Measurements from ENCODE around the gene FGFR3. TPM values are rescaled to one million over a fixed set of nuclear protein-coding genes. Genes with fewer than 3 reads are reported as not detected.

FGFR3 gene
- total RNA-seq, 4 donors from 2014 or later, result 1.3 to 3.5 (median 2.6) TPM

DNA sequence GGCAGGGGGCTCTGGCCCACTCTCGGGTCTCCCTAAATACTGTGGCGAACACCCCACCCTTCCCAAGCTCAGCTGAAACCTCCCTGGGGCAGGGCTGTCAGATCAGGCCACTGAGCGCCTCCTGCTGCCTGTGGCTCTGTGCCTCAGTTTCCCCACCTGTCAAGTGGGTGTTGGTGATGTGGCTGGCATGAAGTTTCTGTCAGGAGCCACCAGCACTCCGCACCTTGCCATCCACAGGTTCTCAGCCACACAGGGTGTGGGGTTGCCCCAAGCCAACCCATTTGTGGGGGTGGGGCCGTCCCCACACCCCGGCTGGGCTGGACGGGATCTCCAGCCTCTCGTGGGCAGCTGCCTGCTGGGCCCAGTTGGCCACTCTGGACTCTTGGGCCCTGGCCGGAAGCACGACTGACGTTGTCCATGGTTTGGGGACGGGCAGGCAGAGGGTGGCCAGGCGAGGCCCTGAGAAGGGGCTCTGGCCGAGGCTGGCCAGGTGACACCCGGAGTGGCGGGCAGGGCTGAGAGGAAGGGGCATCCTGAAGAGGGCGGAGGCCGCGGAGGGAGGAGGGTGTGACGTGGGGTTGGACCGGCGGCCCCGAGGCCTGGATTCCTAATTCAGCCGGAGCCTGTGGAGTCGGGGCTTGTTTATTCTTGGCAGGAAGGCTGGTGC, 5.5 kb upstream of the FGFR3 start:
- ATAC-seq (ENCODE audit: low FRiP score), result no peak
- TF ChIP-seq CTCF (IDR thresholded peaks at IDR 0.05), result no peak
- no peak for DNase-seq (ENCODE audit: low spot score)

DNA sequence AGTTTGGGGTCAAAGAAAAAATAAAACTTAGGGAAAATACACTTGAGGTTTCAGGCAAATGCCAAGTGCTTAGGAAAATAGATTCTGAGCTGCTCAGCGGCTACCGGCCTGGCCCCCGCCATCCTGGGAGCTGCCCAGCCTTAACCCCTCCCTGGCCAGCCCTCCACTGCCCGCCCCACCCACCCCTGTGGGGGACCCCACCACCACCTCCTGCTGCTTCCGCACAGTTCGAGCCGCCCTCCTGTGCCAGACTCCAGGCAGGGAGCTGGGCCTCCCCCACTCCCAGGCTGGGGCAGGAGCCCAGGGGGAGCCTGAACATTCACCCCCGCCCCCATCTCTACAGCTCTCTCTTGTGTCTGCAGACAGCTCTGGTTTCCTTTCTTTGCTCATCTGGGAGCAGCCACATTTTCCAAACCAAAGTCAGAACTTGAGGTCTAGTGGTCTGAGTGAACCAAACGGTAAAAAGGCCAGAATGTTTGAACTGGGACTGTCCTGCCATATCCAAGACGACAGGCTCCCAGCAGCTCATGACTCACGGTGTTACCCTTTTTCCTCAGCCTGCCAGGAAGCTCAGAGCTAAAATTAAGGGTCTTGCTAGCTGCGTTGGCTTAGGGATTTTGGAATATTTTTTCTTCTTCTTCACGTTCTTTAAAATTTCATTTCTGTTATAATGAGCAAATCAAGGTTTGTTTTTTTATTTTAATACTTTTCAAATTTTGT, 4.7 kb upstream of the FGFR3 start:
- DNase-seq (ENCODE audit: low spot score), result no peak
- no peak for TF ChIP-seq CTCF (IDR thresholded peaks at IDR 0.05)
- ATAC-seq (ENCODE audit: low FRiP score), result no peak

DNA sequence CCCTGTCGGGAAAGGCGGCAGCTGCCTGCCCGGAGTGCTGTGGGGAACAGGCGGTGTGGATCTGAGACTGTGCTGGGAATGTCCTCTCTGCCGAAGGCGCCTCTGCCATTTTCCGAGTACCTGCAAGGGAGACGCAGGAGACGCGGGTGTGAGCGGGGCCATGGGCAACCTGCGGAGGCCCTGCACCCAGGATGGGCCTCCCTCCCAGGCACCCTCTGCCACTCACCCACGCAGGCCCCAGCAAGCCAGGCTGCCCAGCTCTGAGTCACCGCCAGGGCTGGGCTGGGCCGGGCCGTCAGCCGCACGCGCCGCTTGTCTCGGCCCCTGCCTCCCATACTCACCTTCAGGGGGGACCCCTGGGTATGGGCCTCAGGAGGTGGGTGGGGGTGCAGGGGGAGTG, 3.5 kb upstream of the FGFR3 start:
- no peak for ATAC-seq (ENCODE audit: low FRiP score)
- DNase-seq (ENCODE audit: low spot score), result no peak
- no peak for TF ChIP-seq CTCF (IDR thresholded peaks at IDR 0.05)

GRCh38 chr4:1790005-1790404, 3.1 kb upstream of the FGFR3 start:
- ATAC-seq (ENCODE audit: low FRiP score) (no peak), DNase-seq (ENCODE audit: low spot score) (no peak)
- TF ChIP-seq CTCF (IDR thresholded peaks at IDR 0.05), result no peak

DNA sequence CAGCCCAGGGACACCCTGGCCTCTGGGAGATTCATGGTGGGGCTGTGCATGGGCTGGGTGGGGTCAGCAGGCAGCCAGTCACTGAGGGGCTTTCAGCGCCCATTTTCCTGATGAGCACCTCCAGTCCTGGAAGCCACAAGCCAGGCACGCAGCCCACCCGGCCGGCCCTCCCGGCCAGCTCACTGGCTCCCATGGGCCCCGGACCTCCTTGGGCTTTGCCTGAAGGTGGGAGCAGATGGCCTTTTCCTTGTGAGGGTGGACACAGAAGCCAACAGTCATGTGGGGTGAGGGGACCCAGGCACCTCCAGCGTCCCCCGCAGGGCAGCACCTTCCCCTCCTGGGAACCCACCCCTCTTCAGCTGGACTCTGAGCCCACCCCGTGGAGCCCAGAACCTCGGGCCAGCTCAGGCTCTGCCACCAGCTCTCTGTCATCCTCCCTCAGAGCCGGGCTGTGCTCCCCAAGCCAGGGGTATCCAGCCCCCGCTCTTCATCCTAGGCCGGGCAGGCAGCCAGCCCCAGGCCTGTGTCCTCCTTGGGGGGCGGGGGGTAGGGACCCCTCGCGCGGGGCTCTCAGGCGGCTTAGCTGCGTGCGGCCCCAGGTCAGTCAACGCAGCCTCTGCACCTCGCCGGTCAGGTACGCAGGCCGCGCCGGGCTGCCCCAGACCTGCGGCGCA, 798 bp upstream of the FGFR3 start:
- no peak for DNase-seq (ENCODE audit: low spot score)
- ATAC-seq (ENCODE audit: low FRiP score), result no peak
- TF ChIP-seq CTCF (IDR thresholded peaks at IDR 0.05), result no peak

DNA sequence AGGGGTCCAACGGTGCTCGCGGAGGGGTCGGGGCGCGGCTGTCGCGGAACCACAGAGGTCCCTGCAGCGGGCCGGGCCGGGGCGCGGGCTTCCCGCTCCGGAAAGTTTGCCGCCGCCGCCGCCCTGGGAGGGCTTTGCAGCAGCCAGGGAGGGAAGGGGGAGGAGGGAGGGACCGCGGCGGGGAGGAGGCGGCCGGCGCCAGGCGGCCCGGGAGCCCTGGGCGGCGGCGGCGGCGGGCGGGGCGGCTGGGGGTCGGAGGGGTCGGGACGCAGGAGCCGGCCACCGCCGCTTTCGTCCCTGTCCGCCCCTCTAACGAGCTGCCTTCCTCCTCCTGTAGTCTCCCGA, 375 bp downstream of the FGFR3 start:
- no peak for TF ChIP-seq CTCF (IDR thresholded peaks at IDR 0.05)
- no peak for DNase-seq (ENCODE audit: low spot score)
- peak; percentile 49 for ATAC-seq (ENCODE audit: low FRiP score)
